ENCODE measurements around the gene ARID5A.

ARID5A gene

DNA sequence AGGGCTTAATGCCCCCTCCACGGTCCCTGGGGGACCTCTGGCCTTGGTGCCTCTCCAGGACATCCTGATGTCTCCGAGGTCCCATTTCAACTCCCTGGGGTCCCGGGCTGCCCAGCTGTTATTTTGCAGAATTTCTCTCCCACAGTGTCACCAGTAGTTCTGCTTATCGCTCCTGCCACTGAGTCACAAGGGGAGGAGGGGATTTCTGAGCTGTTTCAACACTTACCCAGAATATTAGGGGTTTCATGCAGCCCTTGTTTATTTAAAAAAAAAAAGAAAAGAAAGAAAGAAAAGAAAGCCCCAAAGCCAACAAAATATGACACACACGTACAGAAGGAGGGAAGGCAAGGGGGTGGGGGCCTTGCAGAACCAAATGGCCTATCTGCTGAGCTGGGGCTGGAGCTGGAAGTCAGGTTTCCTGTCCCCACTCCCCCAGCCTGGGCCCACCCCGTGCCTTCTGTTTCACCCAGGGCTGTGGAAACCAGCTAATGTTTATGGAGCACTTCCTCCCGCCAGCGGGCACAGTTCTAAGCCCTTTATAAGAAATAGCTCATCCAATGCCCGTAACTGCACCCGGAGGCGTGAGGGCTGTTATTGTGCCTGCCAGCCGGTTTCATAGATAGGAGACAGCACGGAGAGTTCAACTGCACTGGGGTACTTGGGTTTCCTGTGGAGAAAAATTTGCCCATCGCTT lies 8.4 kb upstream of the ARID5A start:
- no peak for DNase-seq

DNA sequence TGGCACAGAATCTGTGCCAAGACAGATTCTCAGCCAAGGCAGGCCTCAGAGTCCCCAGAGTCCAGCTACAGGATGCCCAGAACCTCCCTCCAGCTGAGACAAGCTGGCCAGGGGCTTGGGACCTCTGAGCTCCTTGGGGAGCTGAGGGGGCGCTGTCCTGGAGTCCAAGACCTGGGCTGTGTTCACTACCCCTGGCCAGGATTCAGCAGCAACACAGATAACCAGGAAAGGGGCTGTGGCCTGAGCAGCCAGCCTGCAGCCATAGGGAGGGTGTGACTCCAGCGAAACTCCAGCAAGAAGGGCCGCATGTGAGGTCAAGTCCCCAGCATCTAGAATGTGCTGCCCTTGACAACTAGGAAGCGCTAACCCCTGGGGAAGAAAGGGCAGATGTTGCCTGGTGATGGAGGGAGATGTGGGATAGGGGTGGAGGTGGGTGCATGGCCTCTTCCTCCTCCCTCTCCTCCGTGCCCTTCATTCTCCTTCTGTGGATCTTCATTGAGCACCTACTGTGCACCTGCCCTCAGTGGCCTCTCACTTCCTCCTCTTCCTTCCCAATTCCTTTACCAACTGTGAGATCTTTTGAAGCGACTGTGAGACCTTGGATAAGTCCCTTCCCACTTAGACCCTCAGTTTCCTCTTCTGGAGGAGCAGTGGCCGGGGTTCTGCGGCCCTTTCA lies 7.7 kb upstream of the ARID5A start:
- DNase-seq: no peak

DNA sequence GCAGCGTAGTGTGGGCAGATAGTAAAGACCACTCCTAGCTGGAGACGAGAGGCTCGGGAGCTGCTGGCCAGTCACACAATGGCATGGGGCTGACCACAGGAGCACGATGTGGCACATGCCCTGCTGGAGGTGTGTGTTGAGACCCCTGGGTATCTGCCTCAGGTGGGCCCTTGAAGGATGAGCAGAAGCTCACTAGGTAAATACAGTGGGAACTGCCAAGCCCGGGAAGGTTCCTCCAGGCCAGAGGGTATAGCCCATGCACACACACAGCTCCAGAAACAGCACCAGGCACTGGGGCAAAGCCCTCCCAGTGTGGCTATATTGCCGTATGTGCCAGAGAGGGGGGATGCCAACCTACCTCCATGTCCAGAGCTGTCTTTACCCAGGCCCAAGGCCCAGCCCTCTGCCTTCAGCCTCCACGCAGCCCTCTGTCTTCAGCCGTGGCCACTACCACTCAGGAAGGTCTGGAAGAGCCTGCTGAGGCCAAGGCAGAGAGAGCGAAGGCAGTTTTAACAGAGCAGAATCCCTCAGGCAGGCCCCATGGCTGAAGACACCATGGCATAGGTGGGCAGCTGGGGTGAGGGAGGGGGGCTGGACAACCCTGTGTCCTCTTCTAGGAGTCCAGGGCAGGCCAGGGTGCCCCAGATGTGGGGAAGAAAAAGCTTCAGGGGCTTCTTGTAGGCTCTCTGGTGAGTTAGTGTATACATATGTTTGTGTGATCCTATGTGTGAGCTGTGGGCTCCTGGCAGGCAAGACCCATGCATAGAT lies 7.0 kb upstream of the ARID5A start:
- DNase-seq: no peak

DNA sequence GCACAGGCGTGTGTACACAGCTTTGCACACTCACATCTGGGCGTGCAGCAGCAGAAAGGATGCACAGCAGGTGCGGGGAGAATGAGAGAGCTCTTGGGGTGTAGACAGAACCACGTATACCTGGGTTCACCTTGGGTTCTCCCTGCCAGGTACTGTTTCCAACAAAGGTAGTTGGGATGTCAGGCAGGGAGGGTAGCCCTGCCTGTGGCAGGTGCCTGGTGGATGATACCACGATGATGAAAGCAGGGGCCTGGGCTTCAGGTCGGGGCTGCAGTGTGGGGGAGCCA lies 6.5 kb upstream of the ARID5A start:
- DNase-seq: no peak

DNA sequence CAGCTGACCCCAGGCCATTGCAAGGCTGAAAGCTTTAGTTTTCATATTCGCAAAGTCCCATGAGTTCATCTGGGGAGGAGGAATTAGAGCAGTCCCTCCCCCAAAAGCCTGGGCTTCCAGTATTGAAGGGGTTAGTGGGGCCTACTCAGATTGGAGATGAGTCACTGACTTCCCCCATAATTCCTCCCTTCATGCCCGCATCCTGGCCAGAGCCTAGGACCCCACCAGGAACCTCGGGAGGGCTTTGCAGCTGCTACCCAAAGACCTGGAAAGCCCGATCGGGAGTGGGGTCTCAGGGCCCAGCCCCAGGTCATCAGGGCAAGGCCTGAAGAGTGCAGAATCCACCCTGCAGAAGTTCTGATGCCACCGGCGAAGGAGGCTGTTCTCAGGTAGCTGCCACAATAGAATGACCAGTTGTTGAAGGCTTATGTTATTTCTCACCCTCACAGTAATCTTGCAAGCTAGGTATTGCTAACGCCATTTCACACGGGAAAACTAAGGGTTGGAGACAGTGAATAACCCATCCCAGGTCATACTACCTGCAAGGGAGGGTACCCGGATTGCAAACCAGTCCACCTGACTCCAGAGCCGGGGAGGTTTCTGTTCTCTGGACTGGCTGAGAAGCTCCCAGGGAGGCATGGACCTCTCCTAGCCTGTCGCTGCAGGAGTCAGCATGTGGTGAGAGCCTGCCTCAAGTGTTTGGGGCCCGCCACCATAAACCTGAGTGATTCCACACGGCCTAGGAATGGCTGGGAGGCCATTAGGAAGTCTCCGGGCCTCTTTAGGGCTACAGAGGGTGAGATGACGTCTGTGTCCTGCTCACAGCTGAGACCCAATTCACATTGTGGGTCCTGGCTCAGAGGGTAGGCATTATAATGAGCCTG lies 5.8 kb upstream of the ARID5A start:
- DNase-seq: no peak

DNA sequence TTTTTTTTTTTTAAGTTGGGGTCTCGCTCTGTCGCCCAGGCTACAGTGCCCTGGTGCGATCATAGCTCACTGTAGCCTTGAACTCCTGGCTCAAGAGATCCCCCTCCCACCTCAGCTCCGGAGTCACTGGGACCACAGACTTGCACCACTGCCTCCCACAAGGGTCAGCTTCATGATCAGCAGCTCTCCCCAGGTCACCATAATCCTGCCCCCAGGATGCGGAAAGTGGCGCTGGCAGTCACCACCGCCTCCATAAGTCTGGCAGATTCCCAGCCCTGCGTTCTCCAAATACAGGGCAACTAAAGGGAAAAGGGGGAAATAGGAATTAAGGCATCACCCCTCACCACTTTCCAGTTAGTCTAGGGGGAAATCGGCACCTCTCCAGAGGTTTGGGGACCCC lies 5.2 kb upstream of the ARID5A start:
- DNase-seq: no peak

DNA sequence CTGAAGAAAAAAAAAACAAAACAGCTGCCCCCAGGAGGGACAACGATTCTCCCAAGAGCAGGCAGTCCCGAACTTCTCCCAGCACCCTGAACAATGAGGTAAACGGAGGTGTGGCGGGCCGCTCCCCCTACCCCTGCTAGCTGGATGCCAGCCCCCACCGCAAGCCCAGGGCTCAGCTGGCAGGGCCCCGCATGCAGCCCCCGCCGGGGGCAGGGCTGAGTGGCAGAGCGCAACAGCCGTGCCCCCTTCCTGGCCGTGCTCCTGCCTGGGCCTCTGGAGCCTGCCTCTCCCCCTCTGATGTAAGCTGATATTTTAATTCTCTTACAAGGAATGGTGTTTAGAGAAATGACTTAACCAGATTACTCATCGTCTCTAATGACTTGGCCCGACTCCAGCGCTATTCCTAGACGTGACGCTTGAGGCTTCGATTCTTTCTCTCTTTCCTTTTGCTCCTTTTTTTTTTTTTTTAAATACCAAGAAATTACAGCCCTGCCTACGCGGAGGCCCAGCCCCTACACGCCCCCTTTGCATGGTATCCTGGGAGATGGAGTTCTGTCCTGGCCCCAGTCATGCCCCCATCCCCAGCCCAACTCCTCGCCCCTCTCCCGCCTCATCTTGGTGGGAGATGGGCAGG lies 4.6 kb upstream of the ARID5A start:
- DNase-seq: peak; percentile 80 to 95

DNA sequence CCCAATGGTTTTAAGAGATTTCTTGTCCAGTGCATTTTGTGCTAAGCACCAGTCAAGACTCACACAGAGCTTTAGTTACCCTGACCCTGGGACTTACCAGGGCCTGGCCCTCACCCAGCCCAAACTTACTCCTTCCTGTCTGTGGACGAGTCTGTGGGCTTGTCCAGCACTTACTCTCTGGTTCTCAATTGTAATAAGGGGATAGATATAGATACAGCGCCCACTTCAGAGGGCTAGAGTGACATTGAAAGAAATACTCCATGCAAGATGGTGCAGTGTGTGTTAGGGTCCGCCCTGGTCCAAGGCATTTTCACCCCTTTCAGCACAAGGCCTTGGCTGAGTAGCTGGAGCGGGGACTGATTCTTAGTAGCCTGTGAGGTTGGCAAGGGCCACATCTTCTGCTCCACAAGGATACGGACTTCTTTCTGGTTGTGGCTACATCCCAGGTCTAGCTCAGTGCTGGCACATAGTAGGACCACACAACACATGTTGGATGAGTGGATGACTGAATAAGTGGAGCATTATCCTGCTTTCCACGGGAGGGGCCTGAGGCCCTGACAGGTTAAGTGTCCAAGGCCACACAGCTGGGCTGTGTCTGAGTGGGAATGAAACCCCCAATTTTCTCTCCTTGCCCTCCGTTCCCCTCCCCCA lies 3.8 kb upstream of the ARID5A start:
- no peak for DNase-seq

DNA sequence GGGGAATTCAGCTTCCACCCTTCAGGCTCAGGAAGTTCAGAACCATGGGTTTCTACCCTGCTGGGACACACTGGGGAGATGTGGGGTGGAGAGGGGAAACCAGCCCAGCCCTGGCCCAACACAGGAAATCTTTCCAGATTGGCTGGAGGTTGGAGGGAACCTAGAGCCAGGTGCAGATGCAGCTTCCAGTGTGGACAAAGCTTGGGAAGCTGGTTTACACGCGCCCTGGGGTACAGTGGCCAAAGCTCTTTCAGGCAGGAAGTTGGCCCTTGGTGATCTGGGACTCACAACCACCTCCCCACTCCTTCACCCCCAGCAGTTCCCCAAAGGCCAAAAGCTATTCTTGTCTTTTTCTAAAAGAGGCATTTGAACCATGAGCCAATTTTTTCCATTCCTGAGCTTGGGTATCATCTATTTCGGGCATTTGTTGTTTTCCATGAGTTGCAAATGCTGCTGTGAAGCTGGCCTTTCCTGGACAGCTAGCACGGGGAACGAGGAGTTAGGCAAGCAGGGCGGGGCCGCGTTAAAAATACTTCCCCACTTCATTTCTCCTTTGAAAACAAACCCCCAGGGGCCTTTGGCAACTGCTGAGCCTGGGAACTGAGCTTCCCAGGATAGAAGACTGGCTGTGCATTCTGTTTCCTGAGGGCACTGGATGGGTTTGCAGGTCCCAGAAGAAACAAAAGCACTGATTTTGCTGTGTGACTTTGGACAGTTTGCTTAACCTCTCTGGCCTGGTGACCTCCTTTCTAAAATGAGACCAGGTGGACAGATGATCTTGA lies 3.1 kb upstream of the ARID5A start:
- DNase-seq: no peak

DNA sequence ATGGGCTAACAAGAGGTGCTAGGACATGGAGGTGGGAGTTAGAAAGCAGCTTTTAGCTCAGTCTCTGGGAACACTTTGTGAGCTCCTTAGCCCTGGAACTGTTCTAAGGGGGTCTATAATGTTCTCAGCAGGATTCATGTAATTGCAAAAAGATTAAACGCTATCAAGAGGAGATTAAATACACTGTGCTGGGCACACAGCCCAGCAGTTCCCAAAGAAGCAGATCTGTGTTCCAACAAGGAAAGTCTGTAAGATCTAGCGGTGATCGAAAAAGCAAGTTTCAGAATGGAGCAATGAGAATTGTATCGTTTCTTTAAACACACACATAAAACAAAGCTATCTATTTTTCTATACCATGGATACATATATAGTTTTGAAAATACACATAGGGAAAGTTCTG lies 2.4 kb upstream of the ARID5A start:
- DNase-seq: no peak

DNA sequence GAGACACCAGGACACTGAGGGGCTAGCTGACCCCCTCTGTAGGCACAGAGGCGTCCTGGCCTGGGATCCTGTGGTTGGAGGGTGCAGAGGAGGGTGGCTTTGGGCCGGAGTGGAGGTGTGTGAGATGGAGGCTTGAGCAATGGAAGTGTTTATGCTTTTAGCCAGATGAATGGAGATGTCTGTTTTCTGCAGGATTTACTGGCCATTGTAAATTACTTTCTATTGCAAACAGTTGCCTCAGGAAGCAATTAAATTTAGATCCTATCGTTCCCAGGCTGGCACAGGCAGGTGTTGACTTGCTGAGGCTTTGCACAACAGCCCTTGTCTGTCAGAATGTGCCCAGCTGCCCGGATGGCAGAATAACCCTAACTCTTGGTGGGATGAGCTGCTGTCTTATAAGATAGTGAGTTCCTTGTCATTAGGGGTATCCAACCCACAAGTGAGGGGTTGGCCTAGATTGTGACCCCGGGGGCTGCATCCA lies 1.8 kb upstream of the ARID5A start:
- DNase-seq: no peak

DNA sequence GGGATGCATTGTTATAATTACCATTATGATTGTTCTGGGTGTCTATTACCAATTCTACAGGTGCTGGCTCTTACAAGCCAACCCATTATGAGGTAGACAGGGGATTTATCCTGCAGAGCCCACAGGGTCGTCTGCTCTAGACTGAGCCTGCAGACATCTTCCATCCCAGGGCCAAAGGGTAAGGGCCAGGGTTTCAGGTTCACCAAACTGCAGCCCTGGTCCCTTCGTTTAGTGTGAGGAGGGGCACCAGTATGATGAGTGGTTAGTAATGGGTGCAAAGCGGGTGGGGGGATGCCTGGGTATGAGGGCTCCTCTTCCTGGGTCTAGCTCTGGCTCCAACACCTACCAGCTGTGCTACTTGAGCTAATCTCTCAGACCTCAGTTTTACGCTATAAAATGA lies 1.2 kb upstream of the ARID5A start:
- no peak for DNase-seq

DNA sequence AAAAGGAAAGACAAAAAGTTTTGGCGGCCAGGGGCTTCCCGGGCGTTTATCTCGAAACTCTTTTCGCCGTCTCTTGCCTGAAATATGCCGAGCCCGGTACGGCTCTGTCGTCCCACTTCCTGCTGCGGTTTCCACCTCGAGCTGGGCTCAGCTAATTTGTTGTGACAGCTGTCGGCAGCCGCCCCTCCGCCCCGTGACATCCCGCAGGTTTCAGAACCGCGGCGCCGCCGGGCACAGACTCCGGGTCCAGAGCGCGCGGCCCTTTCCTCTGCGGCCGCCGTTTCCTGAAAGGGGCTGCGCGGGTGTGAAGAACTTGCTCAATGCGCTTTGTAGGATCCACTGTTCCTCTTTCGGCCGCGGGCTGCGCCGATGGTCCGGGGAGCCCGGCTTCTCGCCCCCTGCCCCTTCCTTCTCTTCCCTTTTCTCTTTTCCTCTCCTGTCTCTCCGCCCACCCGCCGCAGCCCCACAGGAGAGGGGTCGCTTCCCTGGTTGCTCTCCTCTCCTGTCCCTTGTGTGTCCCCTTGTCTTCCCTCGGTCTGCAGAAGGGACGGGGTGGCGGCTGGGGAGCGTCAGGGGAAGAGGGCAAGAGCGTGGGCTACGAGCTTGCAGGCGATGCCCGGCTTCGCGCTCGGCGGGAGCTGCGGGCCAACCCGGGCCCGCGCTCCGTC lies 648 bp downstream of the ARID5A start:
- DNase-seq: peak in 1 of 2 experiments; percentile 54

DNA sequence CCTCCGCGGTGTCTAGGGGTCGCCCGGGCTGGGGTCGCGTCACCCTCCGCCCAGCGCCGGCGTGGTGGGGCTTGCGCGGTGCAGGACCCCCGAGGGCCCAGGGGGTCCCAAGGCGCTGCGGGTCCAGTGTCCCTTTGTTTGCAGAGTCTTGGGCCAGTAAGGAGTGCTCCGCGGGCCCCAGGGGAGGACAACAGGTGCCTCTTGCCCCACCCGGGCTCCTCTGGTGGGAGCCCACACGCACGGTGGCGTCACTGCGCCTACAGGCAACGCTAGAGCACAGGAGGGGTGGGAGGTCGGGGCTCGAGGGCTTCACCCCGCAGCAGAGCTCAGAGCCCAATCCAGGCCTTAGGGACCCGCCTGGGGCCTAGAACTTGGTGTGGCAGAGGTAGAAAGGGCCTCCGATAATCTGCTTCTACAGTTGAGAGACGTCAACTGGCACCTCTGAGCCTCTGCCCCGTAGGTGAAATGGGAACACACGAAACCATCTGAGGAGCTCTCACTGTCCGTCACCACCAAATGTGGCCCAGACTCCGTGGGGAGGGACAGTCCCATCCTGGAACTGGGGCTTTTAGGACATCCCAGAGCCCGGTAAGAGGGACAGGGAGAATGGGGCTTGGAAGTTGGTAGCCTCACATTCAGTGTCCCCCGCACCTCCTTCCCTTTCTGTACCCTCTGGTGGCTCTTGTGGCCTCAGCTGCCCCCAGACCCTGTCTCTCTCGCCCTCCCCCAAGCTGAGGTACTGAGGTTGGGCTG lies 1.4 kb downstream of the ARID5A start:
- DNase-seq: no peak

DNA sequence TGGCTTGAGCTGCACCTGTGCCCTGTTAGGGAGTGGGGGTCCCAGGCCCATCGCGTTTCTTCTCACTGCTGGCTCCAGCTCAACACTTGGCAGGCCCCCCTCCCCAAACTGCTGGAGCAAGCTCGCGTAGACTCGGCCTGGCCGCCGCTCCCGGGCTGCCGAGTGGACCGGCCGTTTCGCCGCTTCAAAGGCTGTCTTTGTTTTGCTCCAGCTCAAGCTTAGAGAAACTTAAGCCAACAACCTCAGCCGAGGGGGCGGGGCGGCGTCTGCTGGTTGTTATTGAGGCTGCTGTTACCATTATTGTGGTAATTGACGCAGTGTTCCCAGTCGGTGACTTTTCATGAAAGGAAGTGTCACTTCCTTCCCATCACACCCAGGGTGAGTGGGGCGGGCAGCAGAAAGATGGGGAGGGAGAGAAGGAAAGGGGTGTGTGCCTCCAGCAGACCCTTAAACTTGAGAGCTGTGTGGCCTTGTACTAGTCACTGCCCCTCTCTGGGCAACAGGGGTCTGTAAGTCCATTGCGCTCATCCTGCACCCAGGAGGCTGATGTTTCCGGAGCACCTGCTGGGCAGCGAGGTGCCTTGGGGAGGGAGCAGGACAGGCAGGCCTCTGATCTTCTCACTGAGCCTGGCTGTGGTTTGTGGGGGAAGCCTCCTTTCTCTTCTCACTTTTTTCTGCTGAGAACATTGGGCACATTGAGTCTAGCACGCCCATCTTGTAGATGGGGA lies 2.1 kb downstream of the ARID5A start:
- DNase-seq: no peak

DNA sequence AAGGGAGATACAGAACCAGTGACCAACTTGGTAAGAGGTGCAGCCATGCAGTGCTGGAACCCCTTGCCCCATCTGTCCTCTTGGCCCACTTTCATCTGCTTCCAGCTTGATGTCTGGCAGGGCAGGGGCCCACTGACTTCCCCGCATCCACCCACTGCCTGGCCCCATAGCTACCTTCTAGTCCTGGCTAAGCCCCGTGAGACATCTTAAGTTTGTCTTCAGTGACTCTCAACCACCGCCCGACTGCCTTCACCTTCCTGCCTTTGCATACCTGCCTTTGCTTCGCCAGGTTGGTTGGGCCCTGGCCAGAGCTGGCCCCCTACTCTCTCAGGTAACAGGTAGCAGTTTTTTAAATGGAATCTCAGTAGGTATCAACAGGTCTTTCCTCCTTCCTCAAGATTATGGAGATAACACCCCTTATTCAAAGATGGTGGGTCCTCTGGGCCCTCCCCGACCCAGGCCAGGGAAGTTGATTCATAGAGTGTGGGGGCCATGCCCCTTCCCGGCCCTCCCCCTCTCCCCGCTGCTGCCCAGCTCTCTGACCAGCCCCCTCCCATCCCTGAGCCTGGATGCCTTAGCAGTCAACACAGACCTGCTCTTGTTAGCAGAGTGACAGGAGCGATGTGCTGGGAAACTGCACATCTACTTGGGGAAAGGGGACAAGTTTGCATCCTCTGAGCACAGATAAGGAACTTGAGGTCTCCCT lies 2.8 kb downstream of the ARID5A start:
- DNase-seq: no peak

DNA sequence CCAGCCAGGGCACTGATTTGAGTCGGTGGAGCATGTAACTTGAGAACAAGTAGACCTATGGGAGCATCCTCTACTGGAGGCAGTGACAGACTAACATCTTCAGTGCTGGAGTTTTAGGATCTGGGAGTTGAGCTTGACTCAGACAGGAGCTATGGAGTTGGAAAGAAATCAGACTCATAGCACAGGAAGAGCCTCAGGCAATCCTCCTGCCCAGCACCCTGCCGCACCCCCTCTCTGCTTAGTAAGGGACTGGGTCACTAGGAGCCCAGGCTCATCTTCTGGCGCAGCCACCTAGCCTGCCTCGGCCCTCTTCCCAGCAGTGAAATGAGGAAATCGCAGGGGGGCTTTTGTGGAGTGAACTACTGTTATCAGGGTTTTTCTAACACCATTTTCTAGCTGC lies 3.6 kb downstream of the ARID5A start:
- DNase-seq: peak; percentile 14 to 40

DNA sequence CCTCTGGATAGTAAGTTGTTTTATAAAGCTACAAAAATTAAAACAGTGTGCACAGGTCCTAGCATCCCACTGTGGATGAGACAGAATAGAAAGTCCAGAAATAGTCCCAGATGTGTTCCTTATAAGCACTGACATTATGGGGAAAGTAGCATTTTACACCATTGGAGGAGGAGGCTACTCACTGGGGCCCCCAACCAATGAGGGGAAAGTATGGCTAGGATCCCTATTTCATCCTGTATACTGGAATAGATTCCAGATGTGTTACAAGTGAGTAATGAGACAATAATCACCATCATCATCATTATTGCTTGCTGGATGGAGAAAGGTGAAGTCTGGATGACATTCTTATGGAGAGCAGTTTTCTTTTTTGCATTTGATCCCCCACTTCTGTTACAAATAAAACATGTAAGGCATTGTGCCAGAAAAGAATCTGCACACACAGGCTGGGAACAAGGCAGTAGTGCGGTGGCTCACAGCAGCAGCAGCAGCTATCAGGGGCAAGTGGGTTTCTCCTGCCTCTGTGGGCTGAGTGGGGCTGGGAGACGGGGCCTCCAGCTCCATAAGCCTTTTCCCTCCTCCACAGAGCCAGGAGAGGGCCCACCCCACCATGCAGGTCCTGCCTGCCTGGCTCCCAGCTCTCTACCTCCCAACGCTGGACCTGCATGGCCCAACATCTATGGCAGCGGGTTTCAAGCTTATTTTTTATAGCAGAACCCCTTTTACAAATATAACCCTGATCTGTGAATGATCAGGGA lies 5.0 kb downstream of the ARID5A start:
- no peak for DNase-seq

Data from SW 1271 (cell line).